ENCODE measurements around the gene ITGB2.

DNA sequence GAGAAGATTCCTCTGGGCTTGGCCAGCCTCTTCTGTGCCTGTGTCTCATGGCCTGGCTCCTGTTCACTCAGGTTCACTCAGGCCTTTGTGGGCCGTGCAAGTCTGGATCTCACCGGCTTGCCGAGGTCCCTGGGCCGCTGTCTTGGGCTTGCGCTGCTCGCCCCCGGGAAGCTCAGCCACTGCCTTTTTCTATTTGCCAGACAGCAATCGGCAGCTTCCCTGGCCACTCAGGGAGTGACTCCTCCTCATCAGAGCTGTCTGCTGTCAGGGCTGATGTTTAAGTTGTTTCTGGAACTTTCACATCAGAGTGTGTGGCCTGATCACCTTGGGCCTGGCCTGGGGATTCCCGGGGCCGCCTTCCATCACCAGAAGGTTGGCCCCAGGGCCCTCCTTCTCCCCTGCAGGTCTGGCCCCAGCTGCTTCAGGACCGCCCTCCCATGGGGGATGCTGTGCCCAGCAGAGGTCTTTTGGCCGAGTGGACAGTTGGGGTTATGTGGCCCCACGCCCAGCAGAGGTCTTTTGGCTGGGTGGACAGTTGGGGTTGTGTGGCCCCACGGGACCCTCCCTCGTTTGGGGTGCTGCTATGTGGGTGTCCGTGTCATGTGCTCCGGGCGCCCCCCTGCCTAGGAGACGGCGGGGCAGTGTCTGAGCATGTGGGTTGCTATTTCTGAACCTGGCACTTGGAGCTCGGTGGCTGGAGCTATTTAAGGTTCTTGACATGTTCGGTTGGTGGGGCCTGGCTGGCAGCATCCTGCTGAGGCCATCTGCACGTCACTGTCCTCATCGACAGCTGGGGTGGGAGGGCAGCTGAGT is 31.6 kb upstream of the ITGB2 start:
- TF ChIP-seq, protein P1, sequence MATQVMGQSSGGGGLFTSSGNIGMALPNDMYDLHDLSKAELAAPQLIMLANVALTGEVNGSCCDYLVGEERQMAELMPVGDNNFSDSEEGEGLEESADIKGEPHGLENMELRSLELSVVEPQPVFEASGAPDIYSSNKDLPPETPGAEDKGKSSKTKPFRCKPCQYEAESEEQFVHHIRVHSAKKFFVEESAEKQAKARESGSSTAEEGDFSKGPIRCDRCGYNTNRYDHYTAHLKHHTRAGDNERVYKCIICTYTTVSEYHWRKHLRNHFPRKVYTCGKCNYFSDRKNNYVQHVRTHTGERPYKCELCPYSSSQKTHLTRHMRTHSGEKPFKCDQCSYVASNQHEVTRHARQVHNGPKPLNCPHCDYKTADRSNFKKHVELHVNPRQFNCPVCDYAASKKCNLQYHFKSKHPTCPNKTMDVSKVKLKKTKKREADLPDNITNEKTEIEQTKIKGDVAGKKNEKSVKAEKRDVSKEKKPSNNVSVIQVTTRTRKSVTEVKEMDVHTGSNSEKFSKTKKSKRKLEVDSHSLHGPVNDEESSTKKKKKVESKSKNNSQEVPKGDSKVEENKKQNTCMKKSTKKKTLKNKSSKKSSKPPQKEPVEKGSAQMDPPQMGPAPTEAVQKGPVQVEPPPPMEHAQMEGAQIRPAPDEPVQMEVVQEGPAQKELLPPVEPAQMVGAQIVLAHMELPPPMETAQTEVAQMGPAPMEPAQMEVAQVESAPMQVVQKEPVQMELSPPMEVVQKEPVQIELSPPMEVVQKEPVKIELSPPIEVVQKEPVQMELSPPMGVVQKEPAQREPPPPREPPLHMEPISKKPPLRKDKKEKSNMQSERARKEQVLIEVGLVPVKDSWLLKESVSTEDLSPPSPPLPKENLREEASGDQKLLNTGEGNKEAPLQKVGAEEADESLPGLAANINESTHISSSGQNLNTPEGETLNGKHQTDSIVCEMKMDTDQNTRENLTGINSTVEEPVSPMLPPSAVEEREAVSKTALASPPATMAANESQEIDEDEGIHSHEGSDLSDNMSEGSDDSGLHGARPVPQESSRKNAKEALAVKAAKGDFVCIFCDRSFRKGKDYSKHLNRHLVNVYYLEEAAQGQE (IDR thresholded peaks at IDR 0.05; ENCODE audit: insufficient read depth in 1 of 2, low read depth in 2 of 2, low read length in 2 of 2), result no peak
- TF ChIP-seq POLR2AphosphoS5 (IDR thresholded peaks at IDR 0.05; ENCODE audit: low read depth, low read length), result no peak

Measured in PFSK-1 (cell line).